Head of caudate nucleus (tissue), 42 donors: Measurements from ENCODE around the gene IGSF22.
A peak's percentile ranks its signal among the peaks of the same experiment; 100 is the strongest.
"Not testable (repeated sequence)": the region's sequence is repeated elsewhere in the genome, so short reads cannot be mapped to it uniquely, and the experiment has no call there.

Experiments used
- DNase-seq, 42 donors: peaks; one replicate each; pipeline versions ENCODE4 v3.0.0 to v3.0.0-alpha.2; 2020 to 2021; ENCODE audit warnings: mixed read lengths in 7 of 42
- intact Hi-C: fragments of 100-400 bp; cut with DNase I; formaldehyde crosslinking; loops from one replicate; pipeline ENCODE4 v1.15.0; 2022

Gene IGSF22

GRCh38 chr11:18699848-18700261, 26.1 kb downstream of the IGSF22 start:
- intact Hi-C loops, result loop anchor here (5.0 to 10.0 kb wide), 2 partner anchors 68 to 175 kb away; partner anchors contain the start of genes SPTY2D1 and TSG101
- peak in 32 of 42 donors; percentile 18 to 72 (median 50) for DNase-seq

GRCh38 chr11:18699269-18699596, 26.8 kb downstream of the IGSF22 start:
- no peak for DNase-seq
- intact Hi-C loops, result loop anchor here (5.0 kb wide), 1 partner anchor 67 kb away; the partner anchor contains the start of gene SPTY2D1

DNA sequence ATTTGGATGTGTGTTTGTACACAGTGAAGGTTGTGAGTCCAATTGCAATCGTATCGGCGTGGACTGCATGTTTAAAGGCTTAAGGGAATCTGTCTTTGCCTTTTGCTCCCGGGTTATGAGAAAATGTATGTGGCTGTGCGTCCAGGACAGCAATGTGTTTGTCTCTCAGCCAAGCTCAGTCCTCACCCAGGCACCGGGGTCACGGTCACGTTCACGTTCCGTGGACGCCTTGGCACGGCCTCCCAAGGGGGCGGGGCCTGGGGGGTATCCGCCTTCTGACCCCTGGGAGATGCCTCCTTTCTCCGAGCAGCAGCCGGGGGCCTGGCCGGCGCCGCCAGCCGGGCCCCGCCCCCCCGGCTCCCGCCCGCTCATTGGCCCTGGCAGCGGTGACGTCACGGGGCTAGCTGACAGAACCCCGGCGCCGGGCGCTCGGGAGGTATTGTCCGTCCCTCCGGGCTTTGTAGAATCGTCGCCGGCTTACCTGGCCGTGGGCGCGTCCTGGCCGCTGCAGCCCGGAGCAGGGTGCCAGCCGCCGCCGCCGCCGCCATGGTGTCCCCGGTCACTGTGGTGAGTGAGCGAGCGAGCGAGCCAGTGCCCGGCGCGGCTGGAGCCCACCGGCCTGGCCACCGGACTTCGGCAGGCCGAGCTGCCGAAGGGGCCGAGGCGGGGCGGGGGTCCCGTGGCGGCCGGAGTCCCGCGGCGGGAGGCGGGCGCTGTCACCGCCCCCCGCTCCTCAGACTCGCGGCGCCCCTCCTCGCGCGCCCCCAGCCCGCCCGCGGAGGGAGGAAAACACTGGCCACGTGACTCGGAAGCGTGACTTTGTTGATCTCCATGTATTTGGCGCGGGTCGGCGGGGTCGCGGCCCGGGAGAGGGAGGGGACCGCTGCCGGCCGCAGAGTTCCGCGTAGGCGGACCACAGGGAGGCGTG, 27.4 kb downstream of the IGSF22 start, which contains the start of gene TMEM86A:
Gene TMEM86A (plus strand): TSS at position 439 of the 928 bp plus-strand sequence. CDS start 108 bp downstream, at position 547.
- intact Hi-C loops, result loop anchor here (5.0 kb wide), 1 partner anchor 66 kb away; the partner anchor contains the start of gene SPTY2D1
- DNase-seq, result peak; percentile 89 to 98 (median 96)

DNA sequence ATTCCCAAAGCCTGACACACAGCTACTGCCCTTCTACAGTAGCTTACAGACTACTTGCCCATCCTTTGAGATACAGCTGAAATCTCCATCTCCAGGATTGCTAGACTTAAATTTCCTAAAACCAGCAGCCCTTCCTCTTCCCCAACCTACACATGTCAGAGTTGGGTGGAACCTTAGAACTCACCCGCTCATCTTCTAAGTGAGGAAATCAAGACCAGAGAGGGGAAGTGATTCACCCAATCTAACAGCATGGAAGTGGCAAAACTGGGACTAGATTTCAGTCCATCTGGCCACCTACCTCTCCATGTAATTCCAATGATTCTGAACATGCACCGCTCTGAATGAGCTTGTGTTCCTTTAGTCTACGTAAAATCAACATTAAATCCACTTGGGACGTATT, 28.4 kb downstream of the IGSF22 start:
- intact Hi-C loops, result loop anchor here (5.0 kb wide), 1 partner anchor 65 kb away; the partner anchor contains the start of gene SPTY2D1

DNA sequence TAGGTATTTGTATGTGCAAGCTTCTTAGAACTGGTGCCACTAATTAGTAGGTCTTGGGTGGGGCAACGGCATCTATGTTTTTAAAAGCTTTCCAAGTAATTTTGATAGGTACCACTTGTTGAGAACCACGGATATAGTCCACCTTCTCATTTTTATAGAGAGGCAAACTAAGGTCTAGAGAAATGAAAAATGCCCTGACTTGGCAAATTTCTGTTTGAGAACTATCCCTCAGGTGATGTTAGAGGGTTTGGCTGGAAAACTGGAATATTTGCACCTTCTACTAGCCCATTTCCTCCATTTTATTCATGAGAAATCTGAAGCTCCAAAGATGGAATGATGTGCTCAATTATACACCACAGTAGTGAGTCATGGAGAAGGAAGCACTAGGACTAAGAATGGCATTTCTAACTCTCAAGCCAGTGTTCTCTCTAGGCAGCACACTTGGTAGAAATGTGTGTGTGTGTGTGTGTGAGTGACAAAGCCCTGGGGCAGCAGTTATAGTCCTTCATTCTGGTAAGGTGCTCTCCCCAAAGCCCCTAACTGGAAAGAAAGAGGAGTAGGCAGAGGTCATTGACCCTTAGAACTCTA, 29.3 kb downstream of the IGSF22 start:
- no peak for DNase-seq
- intact Hi-C loops, result loop anchor here (5.0 kb wide), 1 partner anchor 64 kb away; the partner anchor contains the start of gene SPTY2D1

More for the DNA sequence above, 28.4 kb downstream of the IGSF22 start:
- DNase-seq, result no peak

DNA sequence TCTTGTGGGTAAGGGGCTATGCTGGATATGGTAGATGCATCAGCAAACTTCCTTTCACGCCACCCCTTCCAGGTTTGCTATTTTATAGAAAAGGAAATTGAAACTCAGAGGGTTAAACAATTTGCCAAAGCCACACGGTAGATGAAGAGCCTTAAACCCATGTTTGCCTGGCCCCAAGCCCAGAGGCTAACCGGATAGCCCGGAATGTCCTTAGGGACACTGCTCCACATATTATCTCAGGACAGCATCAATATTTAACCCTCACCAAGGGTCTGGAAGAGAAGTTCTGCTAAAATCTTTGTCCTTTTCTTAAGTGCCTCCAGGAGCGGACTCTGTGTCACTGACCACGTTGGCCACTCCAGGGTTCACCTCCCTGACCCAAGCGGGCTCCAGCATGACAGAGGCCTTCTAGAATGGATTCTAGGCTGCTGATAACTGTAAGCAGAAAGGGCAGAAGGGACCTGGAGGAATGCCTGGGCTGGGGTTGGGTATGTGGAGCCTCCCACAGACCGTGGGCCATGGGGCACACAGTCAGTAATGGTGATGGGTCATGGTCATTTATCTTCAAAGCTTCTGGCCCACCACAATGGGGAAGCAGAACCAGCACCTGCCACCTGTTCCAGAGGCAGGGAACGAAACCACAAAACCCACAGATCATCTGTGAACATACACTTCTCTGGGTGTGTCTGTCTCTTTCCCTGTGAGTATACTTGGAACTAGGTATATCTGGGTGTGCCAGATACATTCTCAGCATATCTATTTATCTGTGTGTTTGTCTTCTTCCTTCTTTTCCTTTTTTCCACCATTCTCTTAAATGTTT, 32.8 kb downstream of the IGSF22 start:
- no peak for DNase-seq

DNA sequence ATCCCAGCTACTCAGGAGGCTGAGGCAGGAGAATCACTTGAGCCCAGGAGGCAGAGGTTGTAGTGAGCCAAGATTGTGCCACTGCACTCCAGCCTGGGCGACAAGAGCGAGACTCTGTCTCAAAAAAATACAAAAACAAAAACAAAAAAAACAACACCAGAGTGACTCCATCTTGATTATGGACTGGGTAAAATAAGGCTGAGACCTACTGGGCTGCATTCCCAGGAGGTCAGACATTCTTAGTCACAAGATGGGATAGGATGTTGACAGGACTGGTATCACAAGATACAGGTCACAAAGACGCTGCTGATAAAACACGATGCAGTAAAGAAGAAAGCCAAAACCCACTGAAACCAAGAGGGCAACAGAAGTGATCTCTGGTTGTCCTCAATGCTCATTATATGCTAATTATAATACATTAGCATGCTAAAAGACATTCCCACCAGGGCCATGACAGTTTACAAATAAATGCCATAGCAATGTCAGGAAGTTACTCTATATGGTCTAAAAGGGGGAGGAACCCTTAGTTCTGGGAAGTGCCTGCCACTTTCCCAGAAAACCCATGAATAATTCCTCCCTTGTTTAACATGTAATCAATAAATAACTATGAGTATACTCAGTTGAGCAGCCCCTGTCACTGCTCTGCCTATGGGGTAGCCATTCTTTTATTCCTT, 34.4 kb downstream of the IGSF22 start:
- intact Hi-C loops, DNase-seq: not testable (repeated sequence)

More for the DNA sequence above, 32.8 kb downstream of the IGSF22 start:
- intact Hi-C loops, result no loop called here

DNA sequence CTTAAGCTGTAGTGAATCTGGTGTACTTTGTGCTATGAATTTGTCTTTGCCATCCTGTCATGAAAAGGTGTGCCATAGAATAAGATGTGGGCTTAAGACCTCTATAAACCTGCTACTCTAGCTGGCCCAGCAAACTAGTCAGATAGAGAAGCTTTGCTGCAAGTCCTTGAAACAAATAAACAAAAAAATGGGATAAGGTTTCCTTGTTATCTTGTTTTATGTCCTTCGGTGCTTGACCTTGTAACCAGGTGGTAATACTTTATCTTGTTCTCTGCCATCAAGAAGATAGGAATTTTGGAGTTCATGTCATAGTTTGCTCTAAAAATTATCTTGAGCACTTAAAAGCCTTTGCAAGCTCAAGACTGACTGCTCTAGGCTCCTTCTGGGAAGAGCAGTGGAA, 41.7 kb downstream of the IGSF22 start:
- intact Hi-C loops, result no loop called here
- DNase-seq, result peak in 1 of 42 donors; percentile 7

GRCh38 chr11:18682466-18682865, 43.5 kb downstream of the IGSF22 start:
- DNase-seq, result no peak
- intact Hi-C loops, result no loop called here

- intact Hi-C loops, DNase-seq: not testable (repeated sequence)
Measured at GRCh38 chr11:18681949-18682348, 44.0 kb downstream of the IGSF22 start.

DNA sequence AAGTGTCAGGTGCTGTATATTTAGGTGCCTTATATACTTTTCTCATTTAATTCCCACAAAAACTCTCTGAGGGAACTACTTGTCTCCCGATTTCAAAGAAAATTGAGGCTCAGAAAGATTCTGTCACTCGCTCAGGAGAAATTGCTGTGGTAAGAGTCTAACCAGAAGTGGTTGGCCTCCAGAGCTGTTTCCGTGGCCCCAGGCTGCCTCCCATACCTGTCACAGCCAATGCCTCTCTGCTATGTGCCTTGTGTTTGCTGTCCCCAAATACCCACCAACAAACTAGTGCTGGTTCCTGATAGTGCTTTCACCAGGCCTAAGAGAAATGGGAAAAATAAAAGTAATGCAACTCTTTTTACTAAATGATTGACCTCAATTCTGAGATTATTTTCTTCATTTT, 48.4 kb downstream of the IGSF22 start:
- intact Hi-C loops, result no loop called here
- no peak for DNase-seq

GRCh38 chr11:18676803-18677202, 49.2 kb downstream of the IGSF22 start:
- intact Hi-C loops, result no loop called here
- no peak for DNase-seq

DNA sequence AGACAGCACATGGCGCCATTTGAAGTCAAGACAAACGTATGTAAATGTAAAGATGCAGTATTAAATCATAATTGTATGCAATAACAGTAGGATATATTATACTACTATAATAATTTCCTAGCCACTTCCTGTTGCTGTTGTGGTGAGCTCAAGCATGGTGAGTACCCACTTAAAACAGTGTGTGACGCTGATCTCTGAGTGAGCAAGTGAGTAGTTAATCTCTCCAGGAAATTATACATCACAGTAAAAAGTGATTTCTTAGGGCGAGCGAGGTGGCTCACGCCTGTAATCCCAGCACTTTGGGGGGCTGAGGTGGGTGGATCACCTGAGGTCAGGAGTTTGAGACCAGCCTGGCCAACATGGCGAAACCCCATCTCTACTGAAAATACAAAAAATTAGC, 53.8 kb downstream of the IGSF22 start:
- intact Hi-C loops, result not testable (repeated sequence)

DNA sequence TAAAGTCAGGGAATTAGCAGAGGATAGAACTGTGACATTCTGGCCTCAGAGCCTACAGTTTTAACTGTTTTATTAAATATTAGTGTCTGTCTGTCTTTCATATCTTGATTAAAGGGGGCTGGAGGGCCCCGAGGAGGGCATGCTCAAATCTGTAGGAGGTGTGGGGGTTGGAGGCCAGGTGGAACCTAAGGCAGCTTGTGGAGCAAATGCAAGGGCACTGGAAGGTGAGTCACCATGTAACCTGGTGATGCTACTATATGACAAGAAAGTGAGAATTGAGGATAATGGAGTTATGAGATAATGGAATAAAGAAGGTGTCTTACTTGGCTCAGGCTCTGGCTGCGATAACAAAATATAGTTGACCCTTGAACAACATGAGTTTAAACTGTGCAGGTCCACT, 54.7 kb downstream of the IGSF22 start:
- intact Hi-C loops, result no loop called here

More for the DNA sequence above, 53.8 kb downstream of the IGSF22 start:
- DNase-seq, result not testable (repeated sequence)

DNA sequence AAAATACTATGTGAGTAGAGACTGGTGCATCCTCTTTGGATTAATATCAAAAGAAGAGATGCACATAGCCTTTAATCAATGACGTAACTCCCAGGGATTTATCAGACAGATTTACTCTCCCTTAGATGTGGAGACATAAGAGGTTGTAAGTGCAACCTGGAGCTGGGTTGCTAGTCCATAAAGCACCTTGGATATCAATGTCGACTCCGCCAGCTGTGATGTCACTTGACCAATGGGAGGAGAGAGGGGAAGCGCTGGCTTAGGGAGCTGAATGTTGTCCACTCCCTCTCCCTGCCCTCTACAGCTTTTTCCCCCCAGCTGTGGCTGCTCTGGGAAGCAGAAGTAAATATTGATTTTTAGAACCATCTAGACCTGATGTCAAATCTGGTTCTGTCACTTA, 56.3 kb downstream of the IGSF22 start:
- intact Hi-C loops, result no loop called here
- DNase-seq, result no peak

More for the DNA sequence above, 54.7 kb downstream of the IGSF22 start:
- no peak for DNase-seq

DNA sequence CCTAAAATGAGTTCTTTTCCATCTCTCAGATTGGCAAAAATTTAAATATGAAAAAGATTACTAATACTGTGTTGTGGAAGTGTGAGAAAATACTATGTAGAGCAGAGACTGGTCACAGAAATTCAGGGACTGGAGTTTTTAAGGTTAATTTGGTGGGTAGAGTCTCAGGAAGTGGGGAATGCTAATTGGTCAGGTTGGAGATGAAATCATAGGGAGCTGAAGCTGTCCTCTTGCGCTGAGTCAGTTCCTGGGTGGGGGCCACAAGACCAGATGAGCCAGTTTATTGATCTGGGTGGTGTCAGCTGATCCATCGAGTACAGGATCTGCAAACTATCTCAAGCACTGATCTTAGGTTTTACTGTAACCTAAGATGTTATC, 56.8 kb downstream of the IGSF22 start:
- no peak for DNase-seq
- intact Hi-C loops, result no loop called here

DNA sequence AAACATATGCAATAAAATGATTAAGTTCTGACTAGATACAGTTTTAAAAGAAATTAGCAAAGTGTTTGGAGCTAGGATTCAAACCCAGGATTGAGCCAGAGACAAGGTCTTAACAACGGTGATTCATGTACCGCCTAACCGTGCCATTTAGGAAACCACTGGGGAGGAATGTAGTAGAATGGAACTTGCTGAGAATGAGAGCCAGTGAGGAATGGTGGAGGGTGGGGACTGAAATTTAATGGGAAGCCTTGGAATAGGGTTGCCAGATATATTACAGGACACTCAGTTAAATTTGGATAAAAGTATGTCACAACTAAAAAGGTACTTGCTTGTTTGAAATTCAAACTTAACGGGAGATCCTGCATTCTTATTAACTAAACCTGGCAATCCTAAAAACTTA, 57.9 kb downstream of the IGSF22 start:
- no peak for DNase-seq
- intact Hi-C loops, result no loop called here

- intact Hi-C loops, result not testable (repeated sequence)
Measured at GRCh38 chr11:18665353-18665872, 60.6 kb downstream of the IGSF22 start.

More at GRCh38 chr11:18665353-18665872, 60.6 kb downstream of the IGSF22 start:
- DNase-seq, result not testable (repeated sequence)
